NCI-H146 treated with DMSO at 0.1 percent for 48 hours (cell line): ENCODE measurements around the gene JSRP1.
"Not testable (repeated sequence)": the region's sequence is repeated elsewhere in the genome, so short reads cannot be mapped to it uniquely, and the experiment has no call there.

Experiments
- DNase-seq: peaks from one replicate; lab custom pipeline; 2025; ENCODE audit not compliant: unreplicated experiment; lab: John Stamatoyannopoulos, UW

The JSRP1 gene

DNA sequence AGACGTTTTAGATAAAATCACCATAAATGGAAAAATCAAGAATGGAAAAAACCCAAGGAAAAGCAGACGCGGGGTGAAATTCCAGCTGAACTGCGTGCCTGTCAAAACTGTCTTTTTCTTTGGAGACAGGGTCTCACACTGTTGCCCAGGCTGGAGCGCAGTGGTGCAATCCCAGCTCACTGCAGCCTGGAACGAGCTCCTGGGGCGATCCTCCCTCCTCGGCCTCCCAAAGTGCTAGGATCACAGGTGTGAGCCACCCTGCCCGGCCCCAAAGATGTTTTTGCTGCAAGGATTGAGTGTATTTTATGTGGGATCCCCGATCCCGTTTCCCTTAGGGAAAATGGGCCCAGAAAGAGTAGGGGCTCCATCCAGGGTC lies 26.6 kb upstream of the JSRP1 start:
- DNase-seq = no peak

- no peak for DNase-seq
Measured at GRCh38 chr19:2282062-2282861, 26.0 kb upstream of the JSRP1 start, which contains the start of gene PEAK3. Gene PEAK3 (minus strand): TSS chr19:2282175. CDS start chr19:2280931, 1,244 bp downstream.

GRCh38 chr19:2281265-2282061 lies 25.2 kb upstream of the JSRP1 start:
- not testable (repeated sequence) for DNase-seq

DNA sequence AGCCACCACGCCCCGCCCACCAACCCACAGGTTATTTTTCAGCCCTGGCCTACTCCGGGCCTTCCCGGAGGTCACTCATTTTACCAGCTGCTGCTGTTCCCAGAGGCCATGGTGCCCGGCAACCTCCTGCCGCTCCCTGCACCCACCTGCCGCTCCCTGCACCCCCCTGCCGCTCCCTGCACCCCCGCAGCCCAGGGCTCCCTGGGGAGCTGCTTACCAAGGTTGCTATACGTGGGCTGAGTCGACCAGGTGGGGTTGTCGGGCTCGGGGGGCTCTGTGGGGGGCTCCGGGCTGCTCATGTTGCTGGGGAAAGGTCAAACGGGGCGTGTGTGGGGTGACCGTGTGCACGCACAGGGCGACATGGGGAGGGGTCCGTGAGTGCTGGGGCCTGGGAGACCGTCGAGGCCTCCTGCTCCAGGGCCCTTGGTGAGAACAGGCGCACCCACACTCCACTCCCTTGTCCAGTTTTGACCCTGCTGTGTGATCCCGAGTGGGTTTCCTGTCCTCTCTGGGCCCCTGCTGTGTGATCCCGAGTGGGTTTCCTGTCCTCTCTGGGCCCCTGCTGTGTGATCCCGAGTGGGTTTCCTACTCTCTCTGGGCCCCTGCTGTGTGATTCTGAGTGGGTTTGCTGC lies 24.5 kb upstream of the JSRP1 start:
- no peak for DNase-seq

- no peak for DNase-seq
Measured at GRCh38 chr19:2278459-2279158, 22.4 kb upstream of the JSRP1 start.

DNA sequence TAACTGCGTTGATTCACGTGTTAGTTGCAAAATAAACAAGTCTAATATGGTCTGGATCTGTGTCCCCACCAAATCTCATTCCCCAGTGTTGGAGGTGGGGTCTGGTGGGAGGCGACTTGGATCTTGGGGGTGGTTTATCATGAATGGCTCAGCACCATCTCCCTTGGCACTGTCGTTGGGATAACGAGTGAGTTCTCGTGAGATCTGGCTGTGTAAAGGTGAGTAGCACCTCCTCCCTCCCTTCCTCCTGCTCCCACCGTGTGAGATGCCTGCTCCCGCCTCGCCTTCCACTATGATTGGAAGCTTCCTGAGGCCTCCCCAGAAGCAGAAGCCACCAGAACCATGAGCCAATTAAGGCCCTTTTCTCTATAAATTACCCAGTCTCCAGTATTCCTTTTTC lies 20.9 kb upstream of the JSRP1 start:
- no peak for DNase-seq

- no peak for DNase-seq
Measured at GRCh38 chr19:2276429-2276986, 20.3 kb upstream of the JSRP1 start.

GRCh38 chr19:2275588-2276428 lies 19.6 kb upstream of the JSRP1 start:
- no peak for DNase-seq

GRCh38 chr19:2274931-2275535 lies 18.8 kb upstream of the JSRP1 start:
- no peak for DNase-seq

DNA sequence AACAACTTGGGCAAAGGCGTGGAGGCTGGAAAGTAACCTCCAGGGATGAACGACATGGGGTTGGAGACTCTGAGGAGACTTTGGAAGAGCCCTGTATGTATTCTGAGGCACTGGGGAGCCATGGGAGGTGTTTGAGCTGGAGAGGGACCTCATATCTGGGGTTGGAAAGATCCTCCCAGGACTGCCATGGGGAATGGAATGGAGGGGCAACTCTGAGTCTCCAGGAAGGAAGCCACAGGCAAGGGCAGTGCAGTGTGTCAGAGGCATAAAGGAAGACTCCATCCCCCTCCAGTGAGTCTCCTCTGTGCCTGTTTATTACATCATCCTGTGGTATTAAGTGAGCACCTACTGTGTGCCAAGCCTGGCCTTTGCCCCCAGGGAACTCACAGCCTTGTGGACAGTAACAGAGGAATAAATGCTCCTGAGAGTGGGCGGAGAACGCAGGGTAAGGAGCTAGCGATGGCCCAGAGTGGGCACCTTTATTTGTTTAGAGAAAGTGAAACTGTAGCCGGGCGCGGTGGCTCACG lies 18.0 kb upstream of the JSRP1 start:
- DNase-seq = no peak

DNA sequence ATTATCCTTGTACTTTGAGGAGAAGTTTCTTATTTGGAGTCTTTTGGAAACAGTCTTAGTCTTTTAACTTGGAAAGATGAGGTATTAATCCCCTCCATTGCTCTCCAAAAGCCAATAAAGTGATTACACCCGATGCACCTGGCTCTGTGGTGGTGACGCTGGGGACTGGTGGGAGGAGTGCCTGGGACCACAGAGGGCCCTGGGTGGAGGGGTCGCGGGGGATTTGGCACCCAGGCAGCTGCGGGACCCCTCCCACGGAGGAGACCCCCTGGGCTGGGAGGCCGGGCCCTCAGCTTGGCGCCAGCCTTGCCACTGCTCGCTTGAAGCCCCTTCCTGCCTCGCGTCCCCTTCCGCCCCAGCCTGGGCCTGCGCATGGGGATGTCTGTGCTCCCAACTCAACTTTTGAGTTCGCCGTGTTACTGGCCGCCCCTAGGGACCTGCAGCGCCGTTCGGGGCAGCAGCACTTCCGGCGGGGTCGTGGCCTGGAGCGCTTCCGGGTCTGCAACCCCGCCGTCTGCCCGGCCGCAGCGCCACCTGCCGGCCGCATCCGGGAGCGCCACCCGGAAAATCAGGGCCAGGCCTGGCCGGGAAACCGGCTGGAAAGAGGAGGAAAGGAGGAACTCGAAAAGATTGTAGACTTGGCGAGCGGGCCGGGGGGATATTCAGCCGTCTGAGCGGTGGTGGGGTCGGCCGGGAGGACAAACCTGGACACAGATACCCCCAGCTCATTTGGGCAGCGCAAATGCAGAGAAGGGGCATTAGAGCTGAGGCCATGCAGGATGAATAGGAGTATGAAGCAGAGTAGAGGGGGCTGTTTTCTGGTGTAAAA lies 17.4 kb upstream of the JSRP1 start:
- DNase-seq = no peak

DNA sequence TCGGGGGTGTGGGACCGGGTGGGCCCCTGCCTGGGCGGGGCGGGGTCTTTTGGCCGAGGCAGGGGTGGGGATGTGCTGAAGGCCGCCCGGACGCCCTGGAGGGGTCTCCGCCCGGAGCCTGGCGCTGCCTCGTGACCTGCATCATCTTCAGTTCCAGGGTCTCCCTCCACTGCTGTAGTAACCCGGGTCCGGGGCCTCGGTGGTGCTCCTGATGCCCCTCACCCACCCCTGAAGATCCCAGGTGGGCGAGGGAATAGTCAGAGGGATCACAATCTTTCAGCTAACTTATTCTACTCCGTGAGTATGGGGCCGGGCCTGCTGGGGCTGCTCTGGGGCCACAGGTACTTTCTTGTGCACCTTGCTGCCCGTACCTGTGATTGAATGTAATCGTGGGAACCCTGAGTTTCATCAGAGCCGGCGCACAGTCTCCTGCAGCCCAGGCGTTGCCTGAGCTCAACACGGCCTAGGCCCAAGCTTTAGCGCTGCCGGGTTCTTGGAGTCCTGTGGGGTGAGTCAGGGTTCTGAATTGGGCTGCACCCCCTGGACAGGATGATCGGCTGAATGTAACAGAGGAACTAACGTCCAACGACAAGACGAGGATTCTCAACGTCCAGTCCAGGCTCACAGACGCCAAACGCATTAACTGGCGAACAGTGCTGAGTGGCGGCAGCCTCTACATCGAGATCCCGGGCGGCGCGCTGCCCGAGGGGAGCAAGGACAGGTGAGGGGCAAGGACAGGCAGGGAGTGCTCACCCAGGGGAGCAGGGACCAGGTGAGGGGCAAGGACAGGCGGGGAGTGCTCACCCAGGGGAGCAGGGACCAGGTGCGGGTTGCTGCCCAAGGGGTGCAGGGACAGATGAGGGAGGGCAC lies 15.3 kb upstream of the JSRP1 start:
- no peak for DNase-seq

DNA sequence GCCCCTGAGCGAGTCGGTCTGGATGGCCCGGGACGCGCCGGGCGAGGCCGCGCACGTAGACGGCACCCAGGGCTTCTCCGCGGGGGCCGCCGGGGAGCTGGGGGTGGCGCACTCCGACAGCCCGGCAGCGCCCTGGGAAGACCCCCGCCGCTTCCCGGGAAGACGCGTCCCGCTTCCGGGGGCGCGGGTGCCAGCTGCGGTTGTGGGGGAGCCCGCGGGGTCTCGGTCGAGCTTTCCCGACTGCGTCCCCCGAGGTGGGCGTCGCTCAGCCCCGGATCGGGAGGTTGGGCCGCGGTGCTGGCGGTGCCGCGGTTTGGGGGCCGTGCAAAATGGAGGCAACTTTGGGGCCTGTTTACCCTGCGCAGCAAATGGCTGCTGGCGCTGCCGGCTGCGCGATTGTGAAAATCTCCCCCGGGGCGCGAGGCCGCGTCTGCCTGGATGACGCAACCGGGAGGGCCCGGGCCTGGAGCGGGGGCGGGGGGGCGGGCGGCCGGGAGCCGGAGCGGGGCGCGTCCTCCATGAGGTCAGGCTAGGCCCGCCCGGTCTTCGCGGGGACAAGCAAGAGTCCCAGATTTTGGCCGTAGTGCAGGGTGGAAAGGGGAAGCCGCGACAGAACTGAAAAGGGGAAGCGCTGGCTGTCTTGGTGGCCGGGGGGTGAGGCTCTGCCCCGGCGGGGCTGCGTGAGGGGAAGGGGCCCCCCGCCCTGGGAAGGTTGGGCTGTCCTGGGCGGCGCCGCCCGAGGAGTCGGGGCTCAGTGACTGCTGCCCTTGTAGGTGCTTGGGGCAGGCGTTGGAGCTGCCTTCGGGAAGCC lies 14.4 kb upstream of the JSRP1 start:
- DNase-seq = no peak

DNA sequence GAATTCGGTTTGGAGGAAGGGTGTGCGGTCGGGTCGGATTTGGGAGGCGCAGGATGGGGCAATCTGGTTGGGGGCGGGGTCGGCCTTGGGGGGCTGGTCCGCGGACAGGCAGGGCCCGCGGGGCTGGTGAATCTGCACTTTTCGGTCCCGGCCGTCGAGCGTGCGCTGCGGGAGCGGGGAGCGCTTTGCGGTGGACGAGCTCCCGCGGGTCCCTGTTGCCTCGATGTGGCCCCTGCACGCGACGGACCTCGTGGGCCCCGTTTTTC lies 13.9 kb upstream of the JSRP1 start:
- no peak for DNase-seq

DNA sequence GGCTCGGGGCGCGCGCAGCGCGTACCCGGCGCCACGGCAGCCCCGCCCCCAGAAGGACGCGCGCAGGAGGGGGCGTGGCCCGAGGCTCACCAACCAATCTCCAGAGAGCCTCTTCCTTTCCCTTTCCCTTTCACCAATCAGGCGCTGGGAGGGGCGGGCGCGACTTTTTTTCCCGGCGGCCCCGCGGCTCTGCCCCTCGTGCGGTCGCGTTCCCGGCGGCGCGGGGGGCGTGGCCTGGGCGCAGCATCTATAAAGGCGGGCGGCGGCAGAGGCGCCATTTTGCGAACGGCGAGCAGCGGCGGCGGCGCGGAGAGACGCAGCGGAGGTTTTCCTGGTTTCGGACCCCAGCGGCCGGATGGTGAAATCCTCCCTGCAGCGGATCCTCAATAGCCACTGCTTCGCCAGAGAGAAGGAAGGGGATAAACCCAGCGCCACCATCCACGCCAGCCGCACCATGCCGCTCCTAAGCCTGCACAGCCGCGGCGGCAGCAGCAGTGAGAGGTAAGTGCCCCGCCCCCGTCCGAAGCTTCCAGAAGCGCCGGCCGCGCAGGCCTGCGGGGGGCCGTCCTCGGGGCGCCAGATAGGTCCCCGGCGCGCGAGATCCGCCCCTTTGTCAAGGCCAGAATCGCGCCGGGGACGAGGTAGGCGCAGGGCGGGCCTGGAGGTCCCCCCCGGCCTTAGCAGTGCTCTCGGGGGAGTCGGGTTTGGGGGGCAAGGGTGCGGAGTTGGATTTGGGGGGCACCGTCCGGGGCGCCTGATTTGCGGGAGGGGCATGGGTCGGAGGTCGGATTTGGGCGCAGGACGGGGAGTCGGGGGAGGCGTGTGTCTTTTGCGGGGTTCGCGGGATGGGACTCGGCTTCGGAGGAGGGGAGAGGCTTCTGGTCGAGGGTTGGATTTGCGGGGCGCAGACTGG lies 13.3 kb upstream of the JSRP1 start:
- DNase-seq = peak; percentile 78

DNA sequence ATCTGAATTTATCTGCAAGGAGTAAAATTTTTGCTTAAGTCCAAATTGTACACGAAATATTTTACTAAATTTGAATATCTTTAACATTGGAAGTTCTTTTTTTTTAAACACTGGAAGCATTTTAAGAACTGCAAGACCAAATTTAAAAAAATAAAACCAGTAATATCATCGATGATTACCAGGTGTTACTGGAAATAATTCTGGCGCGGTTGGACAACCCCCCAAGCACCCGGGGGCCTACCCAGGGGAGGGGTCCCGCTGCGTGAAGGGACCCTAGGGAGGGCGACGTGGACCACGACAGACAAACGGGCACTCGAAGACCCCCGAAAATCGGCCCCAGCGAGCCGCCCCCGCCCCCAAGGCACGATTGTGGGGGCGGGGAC lies 12.6 kb upstream of the JSRP1 start:
- DNase-seq = no peak
